Endothelial cell (in vitro differentiated cells): Measurements from ENCODE around the gene SMARCAL1. TPM values are rescaled to one million over a fixed set of nuclear protein-coding genes. Genes with fewer than 3 reads are reported as not detected.

Experiments
- DNase-seq: peaks from one replicate; pipeline ENCODE4 v3.0.0; 2021; ENCODE audit warnings: low spot score
- H3K27ac Mint-ChIP-seq: one replicate; pipeline ENCODE4 v1.8.0; 2021; ENCODE audit warnings: mixed read lengths, inconsistent platforms; ENCODE audit not compliant: unreplicated experiment
- H3K27me3 Mint-ChIP-seq: one replicate; pipeline ENCODE4 v1.8.0; 2021; ENCODE audit warnings: mild to moderate bottlenecking, moderate library complexity, mixed read lengths, inconsistent platforms; ENCODE audit not compliant: unreplicated experiment
- H3K36me3 Mint-ChIP-seq: one replicate; pipeline ENCODE4 v1.8.0; 2021; ENCODE audit warnings: mild to moderate bottlenecking, low read depth, mixed read lengths, inconsistent platforms; ENCODE audit not compliant: unreplicated experiment
- H3K4me1 Mint-ChIP-seq: one replicate; pipeline ENCODE4 v1.8.0; 2021; ENCODE audit warnings: mild to moderate bottlenecking, mixed read lengths, inconsistent platforms; ENCODE audit not compliant: unreplicated experiment
- H3K4me3 Mint-ChIP-seq: one replicate; pipeline ENCODE4 v1.8.0; 2021; ENCODE audit warnings: mild to moderate bottlenecking, mixed read lengths, inconsistent platforms; ENCODE audit not compliant: unreplicated experiment
- H3K9me3 Mint-ChIP-seq: one replicate; pipeline ENCODE4 v1.8.0; 2021; ENCODE audit warnings: mixed read lengths, inconsistent platforms; ENCODE audit not compliant: unreplicated experiment
- total RNA-seq: library from RNA; stranded (reverse); fragmentation: NEBNext Ultra II Directional; extraction: Animal tissue kit (Norgen Biotek cat#: 25700); gene quantifications from one replicate; pipeline ENCODE4 v1.2.1, GENCODE V29; 2021; ENCODE audit not compliant: unreplicated experiment
- TF ChIP-seq, protein P1 (sequence below): fragments of 200-600 bp; sonication (generic); IDR thresholded peaks from one replicate; pipeline ENCODE4 v1.5.0; 2021; ENCODE audit warnings: antibody characterized with exemption; ENCODE audit not compliant: unreplicated experiment

The SMARCAL1 gene
- total RNA-seq, 1 donor from 2014 or later: 39.1 TPM

DNA sequence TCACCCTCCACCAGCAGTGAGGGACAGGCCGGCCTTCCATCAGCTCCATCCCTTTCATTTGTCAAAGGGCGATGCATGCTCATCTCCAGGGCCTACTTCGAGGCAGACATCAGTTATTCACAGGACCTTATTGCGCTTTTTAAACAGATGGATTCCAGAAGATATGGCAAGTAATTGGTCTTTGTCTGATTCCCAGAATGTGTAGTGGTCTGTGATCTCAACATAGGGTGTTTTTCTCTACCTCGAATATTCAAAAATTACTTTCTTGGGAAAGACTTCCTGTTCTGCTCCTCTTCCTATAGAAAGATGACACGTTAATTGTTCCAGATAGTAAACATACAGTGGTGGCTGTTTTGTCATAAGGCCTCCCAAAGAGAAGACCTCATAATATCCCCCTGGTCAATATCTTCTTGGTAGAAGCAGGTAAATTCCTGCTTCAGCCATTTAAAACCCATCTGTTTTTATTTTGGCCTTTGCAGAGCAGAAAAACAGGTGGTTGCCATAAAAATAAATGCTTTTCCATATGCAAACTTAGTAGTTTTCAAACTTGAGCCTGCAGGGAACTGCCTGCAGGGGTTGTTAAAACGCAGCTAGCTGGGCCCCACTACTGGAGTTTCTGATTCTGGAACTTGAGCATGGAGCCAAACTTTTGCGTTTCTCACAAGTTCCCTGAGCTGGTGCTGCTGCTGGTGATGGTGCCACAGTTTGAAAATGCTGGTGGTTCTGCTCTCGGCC lies 8.2 kb downstream of the SMARCAL1 start:
- Mint-ChIP-seq H3K27ac (no peak overlapping the region), H3K4me3 (peak overlapping the region; percentile 4), H3K27me3 (peaks cover 1% of the 10 kb centered on the region), H3K9me3 (no peaks in the 10 kb centered on the region), H3K36me3 (peaks cover 50% of the 10 kb centered on the region), H3K4me1 (peaks cover 3% of the 10 kb centered on the region)
- DNase-seq: no peak
- TF ChIP-seq, protein P1, sequence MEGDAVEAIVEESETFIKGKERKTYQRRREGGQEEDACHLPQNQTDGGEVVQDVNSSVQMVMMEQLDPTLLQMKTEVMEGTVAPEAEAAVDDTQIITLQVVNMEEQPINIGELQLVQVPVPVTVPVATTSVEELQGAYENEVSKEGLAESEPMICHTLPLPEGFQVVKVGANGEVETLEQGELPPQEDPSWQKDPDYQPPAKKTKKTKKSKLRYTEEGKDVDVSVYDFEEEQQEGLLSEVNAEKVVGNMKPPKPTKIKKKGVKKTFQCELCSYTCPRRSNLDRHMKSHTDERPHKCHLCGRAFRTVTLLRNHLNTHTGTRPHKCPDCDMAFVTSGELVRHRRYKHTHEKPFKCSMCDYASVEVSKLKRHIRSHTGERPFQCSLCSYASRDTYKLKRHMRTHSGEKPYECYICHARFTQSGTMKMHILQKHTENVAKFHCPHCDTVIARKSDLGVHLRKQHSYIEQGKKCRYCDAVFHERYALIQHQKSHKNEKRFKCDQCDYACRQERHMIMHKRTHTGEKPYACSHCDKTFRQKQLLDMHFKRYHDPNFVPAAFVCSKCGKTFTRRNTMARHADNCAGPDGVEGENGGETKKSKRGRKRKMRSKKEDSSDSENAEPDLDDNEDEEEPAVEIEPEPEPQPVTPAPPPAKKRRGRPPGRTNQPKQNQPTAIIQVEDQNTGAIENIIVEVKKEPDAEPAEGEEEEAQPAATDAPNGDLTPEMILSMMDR: no peak

DNA sequence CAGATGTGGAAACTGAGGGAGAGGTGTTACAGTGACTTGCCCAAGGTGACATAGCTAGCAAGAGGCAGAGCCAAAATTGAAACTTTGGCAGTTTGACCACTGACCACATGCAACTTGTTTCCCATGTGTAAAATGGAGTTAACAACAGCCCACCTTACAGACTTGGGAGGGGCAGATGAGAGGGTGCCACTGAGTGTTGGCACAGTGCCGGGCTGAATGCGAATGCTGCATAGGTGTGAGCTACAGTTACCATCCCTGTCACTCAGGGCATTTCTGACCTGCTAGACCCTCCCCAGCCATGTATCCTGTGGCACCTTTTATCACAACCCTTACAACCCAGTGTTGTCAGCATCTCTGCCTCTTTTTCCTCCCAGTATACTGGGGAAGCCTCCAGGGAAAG lies 10.8 kb downstream of the SMARCAL1 start:
- no peak overlapping the region for H3K27ac Mint-ChIP-seq
- peaks cover 1% of the 10 kb centered on the region for H3K27me3 Mint-ChIP-seq
- no peak for DNase-seq
- peak overlapping the region; percentile 38 for H3K4me3 Mint-ChIP-seq
- TF ChIP-seq, protein P1: no peak
- peaks cover 59% of the 10 kb centered on the region for H3K36me3 Mint-ChIP-seq
- no peaks in the 10 kb centered on the region for H3K9me3 Mint-ChIP-seq
- peaks cover 3% of the 10 kb centered on the region for H3K4me1 Mint-ChIP-seq

DNA sequence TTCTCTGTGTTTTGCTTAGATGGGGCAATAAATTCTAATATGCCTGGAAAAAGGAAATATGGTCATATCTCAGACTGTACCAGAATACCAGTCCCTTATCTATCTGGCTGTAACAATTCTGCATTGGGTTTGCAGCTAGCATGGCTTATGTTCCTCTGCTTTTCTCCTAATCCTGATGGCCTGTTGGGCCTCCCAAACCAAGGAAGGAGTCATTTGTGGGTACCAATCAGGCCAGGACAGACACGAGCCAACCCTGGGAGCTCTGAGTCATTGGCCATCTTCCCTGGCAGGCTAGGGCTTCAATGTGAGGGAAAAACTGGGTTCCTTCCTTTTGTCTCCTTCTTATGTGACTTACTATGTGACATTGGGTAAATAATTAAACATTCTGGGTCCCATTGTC lies 12.0 kb downstream of the SMARCAL1 start:
- DNase-seq: no peak
- H3K9me3 Mint-ChIP-seq: no peaks in the 10 kb centered on the region
- H3K27ac Mint-ChIP-seq: no peak overlapping the region
- no peaks in the 10 kb centered on the region for H3K27me3 Mint-ChIP-seq
- TF ChIP-seq, protein P1: no peak
- H3K4me1 Mint-ChIP-seq: peaks cover 3% of the 10 kb centered on the region
- H3K4me3 Mint-ChIP-seq: peak overlapping the region; percentile 71
- H3K36me3 Mint-ChIP-seq: peaks cover 66% of the 10 kb centered on the region

DNA sequence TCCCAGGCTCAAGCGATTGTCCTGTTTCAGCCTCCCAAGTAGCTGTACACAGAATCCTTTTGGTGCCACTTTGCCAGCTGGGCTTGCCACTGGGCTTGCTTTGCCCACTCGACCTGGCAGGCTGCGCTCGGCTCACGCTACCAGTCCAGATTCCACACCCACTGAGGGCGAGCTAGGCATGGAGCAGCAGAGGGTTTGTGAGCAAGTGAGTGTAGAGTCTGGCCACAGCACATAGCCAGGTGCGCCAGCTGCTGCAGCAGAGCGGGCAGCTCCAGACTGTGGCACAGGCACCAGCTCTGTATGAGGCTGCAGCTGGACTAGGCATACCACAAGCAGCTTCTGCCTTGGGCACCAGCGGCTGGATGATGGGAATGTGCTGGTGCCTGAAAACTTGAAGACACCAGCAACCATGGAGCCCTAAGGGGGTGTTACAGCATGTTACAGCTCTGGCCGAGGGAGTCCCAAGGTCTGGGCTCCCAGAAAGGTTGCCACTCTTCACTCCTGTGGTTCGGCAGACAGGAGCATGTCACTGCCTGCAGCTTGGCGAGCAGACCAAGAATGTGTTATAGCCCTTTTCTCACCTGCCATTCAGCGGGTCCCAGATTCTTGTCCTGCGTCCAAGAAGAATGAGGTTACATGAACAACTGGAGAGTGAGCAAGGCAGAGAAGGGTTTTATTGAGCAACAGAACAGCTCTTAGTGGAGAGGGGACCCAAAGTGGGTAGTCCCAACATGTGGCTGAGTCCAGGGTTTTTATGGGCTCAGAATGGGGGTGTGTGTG lies 12.9 kb downstream of the SMARCAL1 start:
- Mint-ChIP-seq H3K4me1 (peaks cover under 1% of the 10 kb centered on the region), H3K27ac (no peak overlapping the region), H3K27me3 (no peaks in the 10 kb centered on the region), H3K36me3 (peaks cover 70% of the 10 kb centered on the region), H3K4me3 (peak overlapping the region; percentile 73), H3K9me3 (no peaks in the 10 kb centered on the region)
- TF ChIP-seq, protein P1: no peak
- DNase-seq: no peak
